ENCODE results near the gene RPL35. TPM values are rescaled to one million over a fixed set of nuclear protein-coding genes. Genes with fewer than 3 reads are reported as not detected.

The RPL35 gene
- total and polyA plus RNA-seq, 2 experiments from 2014 or later: 1,202 to 4,143 TPM

GRCh38 chr9:124852121-124852828, 9.5 kb downstream of the RPL35 start (continued):
- TF ChIP-seq ZNF462 (CRISPR knock-in tag; IDR thresholded peaks at IDR 0.05) (no peak), CTCF (conservative IDR thresholded peaks at IDR 0.05; ENCODE audit: low read depth in 2 of 2) (no peak)

GRCh38 chr9:124849801-124850200, 12.0 kb downstream of the RPL35 start:
- DNase-seq (ENCODE audit: low spot score) (no peak), ATAC-seq (no peak)
- Mint-ChIP-seq H3K9me3 (no peaks in the 10 kb centered on the region), H3K27ac (no peak overlapping the region), H3K4me1 (peaks cover 9% of the 10 kb centered on the region), H3K36me3 (ENCODE audit: low read depth) (no peaks in the 10 kb centered on the region), H3K27me3 (ENCODE audit: insufficient read depth, low read depth, poor library complexity) (peaks cover 2% of the 10 kb centered on the region), H3K4me3 (no peak overlapping the region)
- Histone ChIP-seq H2AFZ (no peak overlapping the region), H3F3A (replicated peaks; ENCODE audit: low read depth) (no peaks in the 10 kb centered on the region; the same call in 1 of the 2 replicates), H3K79me2 (replicated peaks; ENCODE audit: insufficient read depth) (no peaks in the 10 kb centered on the region), H3K9me2 (ENCODE audit: insufficient read depth) (no peaks in the 10 kb centered on the region), H3K4me2 (no peak overlapping the region), H3K4me1 (ENCODE audit: insufficient read depth) (peaks cover 3% of the 10 kb centered on the region; the same call in 1 of the 2 replicates), H4K20me1 (replicated peaks; ENCODE audit: insufficient read depth) (no peaks in the 10 kb centered on the region), H3K36me3 (ENCODE audit: insufficient read depth) (no peaks in the 10 kb centered on the region), H3K4me3 (no peak overlapping the region), H3K27ac (ENCODE audit: low read depth) (no peak overlapping the region), H3K27me3 (ENCODE audit: insufficient read depth) (no peaks in the 10 kb centered on the region)
- no peak for TF ChIP-seq EZH2phosphoT487 (IDR thresholded peaks at IDR 0.05; ENCODE audit: unreplicated experiment)

Measured in GM23338 (cell line).